ENCODE results near the gene CCDC180. TPM values are rescaled to one million over a fixed set of nuclear protein-coding genes. Genes with fewer than 3 reads are reported as not detected.
A peak's percentile ranks its signal among the peaks of the same experiment; 100 is the strongest.
"Not testable (repeated sequence)": the region's sequence is repeated elsewhere in the genome, so short reads cannot be mapped to it uniquely, and the experiment has no call there.

CCDC180 gene
- total RNA-seq = 10 to 100 TPM in 1 of 2 donors, 1 to 10 TPM in 1; 4.9 to 10.9 TPM
- 5.2 TPM for polyA plus RNA-seq (2013, experiment 1 of 2)
- polyA plus RNA-seq (2013, experiment 2 of 2) = 4.8 TPM
- long read RNA-seq, experiment 1 = 0 reads
- long read RNA-seq, experiment 2, partial matches to known transcripts = 0 of 1 reads
- long read RNA-seq, experiment 2, other reads (novel, unspliced or antisense) = 0 of 1 reads
- long read RNA-seq, experiment 3, partial matches to known transcripts = 0 of 1 reads
- long read RNA-seq, experiment 3, other reads (novel, unspliced or antisense) = 1 of 1 reads
- long read RNA-seq, experiment 4 = 0 reads

GRCh38 chr9:97307500-97308163 lies at the start of gene CCDC180:
Gene CCDC180, plus strand, starts transcription at chr9:97307659. Its CDS starts 405 bp downstream, at chr9:97308064.
- Mint-ChIP-seq H3K9me3 (peaks cover 13% of the 10 kb centered on the region), H3K4me3 (peak within 1 kb of the TSS; percentile 14), H3K4me1 (peaks cover 2% of the 10 kb centered on the region), H3K27ac (no peak within 1 kb of the TSS), H3K27me3 (ENCODE audit: insufficient read depth) (no peaks in the 10 kb centered on the region), H3K36me3 (ENCODE audit: low read depth) (peaks cover 2% of the 10 kb centered on the region)
- TF ChIP-seq, protein P1, sequence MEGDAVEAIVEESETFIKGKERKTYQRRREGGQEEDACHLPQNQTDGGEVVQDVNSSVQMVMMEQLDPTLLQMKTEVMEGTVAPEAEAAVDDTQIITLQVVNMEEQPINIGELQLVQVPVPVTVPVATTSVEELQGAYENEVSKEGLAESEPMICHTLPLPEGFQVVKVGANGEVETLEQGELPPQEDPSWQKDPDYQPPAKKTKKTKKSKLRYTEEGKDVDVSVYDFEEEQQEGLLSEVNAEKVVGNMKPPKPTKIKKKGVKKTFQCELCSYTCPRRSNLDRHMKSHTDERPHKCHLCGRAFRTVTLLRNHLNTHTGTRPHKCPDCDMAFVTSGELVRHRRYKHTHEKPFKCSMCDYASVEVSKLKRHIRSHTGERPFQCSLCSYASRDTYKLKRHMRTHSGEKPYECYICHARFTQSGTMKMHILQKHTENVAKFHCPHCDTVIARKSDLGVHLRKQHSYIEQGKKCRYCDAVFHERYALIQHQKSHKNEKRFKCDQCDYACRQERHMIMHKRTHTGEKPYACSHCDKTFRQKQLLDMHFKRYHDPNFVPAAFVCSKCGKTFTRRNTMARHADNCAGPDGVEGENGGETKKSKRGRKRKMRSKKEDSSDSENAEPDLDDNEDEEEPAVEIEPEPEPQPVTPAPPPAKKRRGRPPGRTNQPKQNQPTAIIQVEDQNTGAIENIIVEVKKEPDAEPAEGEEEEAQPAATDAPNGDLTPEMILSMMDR (conservative IDR thresholded peaks at IDR 0.05) = no peak
- H3K27me3 ChIP-seq (ENCODE audit: control insufficient read depth, insufficient read depth, low read length, poor library complexity, severe bottlenecking) = peaks cover 7% of the 10 kb centered on the region
- WGBS, 2 experiments (ENCODE audit: insufficient coverage in 1 of 2, insufficient read length in 1 of 2) = 55 to 61% methylated on average over 28 to 42 of the region's 42 CpGs
- H3K4me1 ChIP-seq (ENCODE audit: control insufficient read depth, insufficient read depth, low read length) = no peaks in the 10 kb centered on the region
- no peaks in the 10 kb centered on the region for H3K36me3 ChIP-seq (ENCODE audit: control insufficient read depth, insufficient read depth, low read length)
- H3K9ac ChIP-seq (ENCODE audit: extremely low read depth, low read length, poor library complexity, severe bottlenecking) = peak within 1 kb of the TSS; percentile 8
- H3K27ac ChIP-seq (ENCODE audit: low read depth, low read length) = no peak within 1 kb of the TSS
- peak within 1 kb of the TSS; percentile 67 for H3K4me3 ChIP-seq (ENCODE audit: low read length)
- DNase-seq = no peak
- H3K9me3 ChIP-seq (ENCODE audit: control insufficient read depth, low read length) = no peaks in the 10 kb centered on the region

GRCh38 chr9:97259834-97260514 lies 47.5 kb upstream of the CCDC180 start:
- not testable (repeated sequence) for H3K9me3 Mint-ChIP-seq; H3K4me1 Mint-ChIP-seq; H3K9ac ChIP-seq (ENCODE audit: extremely low read depth, low read length, poor library complexity, severe bottlenecking); H3K4me1 ChIP-seq (ENCODE audit: control insufficient read depth, insufficient read depth, low read length); H3K4me3 ChIP-seq (ENCODE audit: low read length); H3K36me3 Mint-ChIP-seq (ENCODE audit: low read depth); H3K9me3 ChIP-seq (ENCODE audit: control insufficient read depth, low read length); H3K27ac Mint-ChIP-seq; H3K27me3 ChIP-seq (ENCODE audit: control insufficient read depth, insufficient read depth, low read length, poor library complexity, severe bottlenecking); H3K4me3 Mint-ChIP-seq; H3K27me3 Mint-ChIP-seq (ENCODE audit: insufficient read depth); H3K36me3 ChIP-seq (ENCODE audit: control insufficient read depth, insufficient read depth, low read length); DNase-seq; H3K27ac ChIP-seq (ENCODE audit: low read depth, low read length)
- WGBS, 2 experiments (ENCODE audit: insufficient coverage in 1 of 2, insufficient read length in 1 of 2) = 85 to 87% methylated on average over 3 to 4 of the region's 4 CpGs

DNA sequence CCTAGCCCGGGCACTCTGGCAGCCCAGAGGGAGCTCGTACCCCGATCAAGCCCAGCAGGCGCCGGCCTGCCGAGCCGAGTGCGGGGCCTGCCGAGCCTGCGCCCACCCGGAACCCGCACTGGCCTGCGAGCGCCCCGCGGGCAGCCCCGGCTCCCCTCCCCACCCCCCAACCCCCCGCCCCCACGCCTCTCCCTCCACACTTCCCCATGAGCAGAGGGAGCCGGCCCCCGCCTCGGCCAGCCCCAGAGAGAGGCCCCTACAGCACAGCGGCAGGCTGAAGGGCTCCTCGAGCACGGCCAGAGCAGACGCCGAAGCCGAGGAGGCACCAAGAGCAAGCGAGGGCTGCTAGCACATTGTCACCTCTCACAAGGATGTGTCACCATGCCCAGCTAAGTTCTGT lies 36.2 kb upstream of the CCDC180 start:
- H3K27ac Mint-ChIP-seq = no peak overlapping the region
- H3K4me3 Mint-ChIP-seq = no peak overlapping the region
- DNase-seq = peak; percentile 83
- Histone ChIP-seq H3K27ac (ENCODE audit: low read depth, low read length) (no peak overlapping the region), H3K27me3 (ENCODE audit: control insufficient read depth, insufficient read depth, low read length, poor library complexity, severe bottlenecking) (no peaks in the 10 kb centered on the region), H3K4me1 (ENCODE audit: control insufficient read depth, insufficient read depth, low read length) (peaks cover 2% of the 10 kb centered on the region), H3K9me3 (ENCODE audit: control insufficient read depth, low read length) (no peaks in the 10 kb centered on the region), H3K4me3 (ENCODE audit: low read length) (no peak overlapping the region), H3K36me3 (ENCODE audit: control insufficient read depth, insufficient read depth, low read length) (no peaks in the 10 kb centered on the region), H3K9ac (ENCODE audit: extremely low read depth, low read length, poor library complexity, severe bottlenecking) (no peak overlapping the region)
- peaks cover 16% of the 10 kb centered on the region for H3K4me1 Mint-ChIP-seq
- no peaks in the 10 kb centered on the region for H3K36me3 Mint-ChIP-seq (ENCODE audit: low read depth)
- WGBS, 2 experiments (ENCODE audit: insufficient coverage in 1 of 2, insufficient read length in 1 of 2) = 51 to 70% methylated on average over 8 to 20 of the region's 29 CpGs
- no peaks in the 10 kb centered on the region for H3K27me3 Mint-ChIP-seq (ENCODE audit: insufficient read depth)
- H3K9me3 Mint-ChIP-seq = no peaks in the 10 kb centered on the region
- TF ChIP-seq, protein P1 (conservative IDR thresholded peaks at IDR 0.05) = no peak
